DMS153 treated with DMSO at 0.1 percent for 48 hours (cell line): ENCODE results near the gene AHCY.
"Not testable (repeated sequence)": the region's sequence is repeated elsewhere in the genome, so short reads cannot be mapped to it uniquely, and the experiment has no call there.

ENCODE experiments used
- DNase-seq: peaks from one replicate; lab custom pipeline; 2025; ENCODE audit not compliant: unreplicated experiment; lab: John Stamatoyannopoulos, UW

AHCY gene

DNA sequence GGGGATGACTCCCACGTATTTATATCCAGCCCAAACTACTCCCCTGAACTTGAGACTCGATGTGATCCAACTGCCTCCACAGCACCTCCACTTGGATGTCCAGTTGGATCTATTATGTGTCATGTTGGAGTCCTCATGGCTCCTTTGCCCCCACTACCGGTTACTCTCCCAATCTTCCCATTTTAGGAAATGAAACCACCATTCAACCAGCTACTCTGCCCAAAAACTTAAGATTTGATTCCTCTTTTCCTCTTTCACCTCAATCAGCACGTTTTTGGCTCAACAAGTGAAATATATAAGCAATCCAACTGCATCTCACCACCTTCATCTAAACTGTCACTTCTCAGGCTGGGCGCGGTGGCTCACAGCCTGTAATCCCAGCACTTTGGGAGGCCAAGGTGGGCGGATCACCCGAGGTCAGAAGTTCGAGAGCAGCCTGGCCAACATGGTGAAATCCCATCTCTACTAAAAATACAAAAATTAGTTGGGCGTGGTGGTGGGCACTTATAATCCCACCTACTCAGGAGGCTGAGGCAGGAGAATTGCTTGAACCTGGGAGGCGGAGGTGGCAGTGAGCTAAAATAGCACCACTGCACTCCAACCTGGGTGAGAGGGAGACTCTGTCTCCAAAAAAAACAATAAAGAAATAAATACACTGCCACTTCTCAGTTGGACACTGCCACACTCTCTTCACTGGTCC lies 3.4 kb downstream of the AHCY start:
- DNase-seq, result no peak

DNA sequence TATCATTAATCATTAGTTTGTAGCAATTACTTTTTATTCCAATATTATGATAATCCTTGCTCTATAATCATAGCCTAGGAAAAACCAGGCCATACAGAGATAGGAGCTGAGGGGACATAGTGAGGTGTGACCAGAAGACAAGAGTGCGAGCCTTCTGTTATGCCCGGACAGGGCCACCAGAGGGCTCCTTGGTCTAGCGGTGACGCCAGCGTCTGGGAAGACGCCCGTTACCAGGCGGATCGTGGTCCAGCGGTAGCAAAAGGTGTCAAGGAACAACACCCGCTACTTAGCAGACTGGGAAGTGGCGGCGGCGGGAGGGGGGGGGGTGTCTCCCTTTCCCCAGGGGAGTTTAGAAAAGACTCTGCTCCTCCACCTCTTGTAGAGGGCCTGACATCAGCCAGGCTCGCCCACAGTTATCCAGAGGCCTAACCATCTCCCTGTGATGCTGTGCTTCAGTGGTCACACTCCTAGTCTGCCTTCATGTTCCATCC lies 4.8 kb downstream of the AHCY start:
- not testable (repeated sequence) for DNase-seq

DNA sequence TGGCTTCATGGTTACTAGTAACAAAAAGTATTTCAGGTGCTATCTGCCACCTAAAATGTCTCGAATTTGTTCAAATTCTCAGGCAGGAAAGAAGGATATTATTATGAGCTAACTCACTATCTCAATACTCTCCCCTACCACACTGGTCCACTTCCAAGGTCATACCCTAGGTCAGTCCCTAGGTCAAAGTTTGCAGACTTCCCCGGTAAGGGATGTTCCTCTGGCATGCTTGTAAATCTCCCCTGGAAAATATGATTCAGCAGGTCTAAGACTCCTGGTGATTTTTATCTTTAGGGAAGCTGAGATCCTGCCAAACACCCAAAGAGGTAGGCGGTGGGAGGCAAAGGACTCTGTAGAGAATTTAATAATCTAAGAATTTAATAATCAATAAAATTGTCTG lies 6.7 kb downstream of the AHCY start:
- DNase-seq, result no peak

DNA sequence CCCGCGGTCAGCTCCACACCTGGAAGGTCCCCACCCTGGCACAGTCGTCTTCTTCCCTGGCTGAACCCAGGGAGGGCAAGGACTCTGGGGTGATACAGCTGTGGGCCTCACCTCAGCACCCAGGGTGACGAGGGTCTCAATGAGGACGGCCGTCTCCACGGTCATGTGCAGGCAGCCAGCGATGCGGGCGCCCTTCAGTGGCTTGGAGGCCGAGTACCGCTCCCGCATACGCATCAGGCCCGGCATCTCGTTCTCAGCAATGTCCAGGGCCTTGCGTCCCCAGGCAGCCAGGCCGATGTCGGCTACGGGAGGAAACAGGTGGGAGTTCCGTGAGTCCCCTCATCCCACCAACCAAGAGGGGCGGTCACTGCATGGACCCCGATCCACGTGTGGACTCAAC lies 7.9 kb downstream of the AHCY start:
- no peak for DNase-seq

DNA sequence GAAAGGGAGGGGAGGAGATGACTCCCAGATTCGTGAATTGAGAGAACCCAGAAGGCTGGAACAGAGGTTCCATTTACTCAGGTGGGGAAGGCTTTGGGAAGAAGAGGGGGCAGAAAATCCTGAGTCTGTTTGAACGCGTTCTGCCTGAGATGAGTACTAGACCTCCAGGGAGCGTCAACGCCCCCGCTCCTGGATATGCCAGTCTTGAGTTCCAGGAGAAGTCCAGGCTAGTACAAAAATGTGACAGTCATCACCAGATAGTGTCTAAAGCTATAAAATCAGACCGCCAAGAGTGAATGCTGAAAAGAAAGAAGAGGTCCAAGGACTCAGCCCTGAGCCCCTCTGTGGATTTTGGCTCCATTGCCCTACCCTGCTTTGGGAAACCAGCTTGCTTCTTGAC lies 8.6 kb downstream of the AHCY start:
- DNase-seq, result no peak

DNA sequence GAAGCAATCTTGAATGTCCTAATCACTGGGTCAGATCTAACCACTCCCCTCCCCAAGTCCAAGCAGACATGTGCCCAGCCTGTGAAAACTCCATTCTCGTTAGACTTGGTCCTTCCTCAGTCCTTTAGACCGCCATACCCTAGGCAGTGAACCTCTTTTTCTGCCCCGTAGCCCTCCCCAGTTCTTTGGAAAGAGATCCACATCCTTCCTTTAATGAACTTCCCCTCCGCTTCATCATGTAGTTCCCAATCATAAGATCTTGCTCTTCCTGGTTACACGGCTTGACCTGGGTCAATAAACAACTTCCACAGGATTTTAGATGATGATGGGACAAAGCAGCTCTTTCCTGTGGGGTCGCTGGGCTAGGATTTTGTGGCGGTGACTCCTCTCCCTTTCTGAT lies 9.6 kb downstream of the AHCY start:
- no peak for DNase-seq

DNA sequence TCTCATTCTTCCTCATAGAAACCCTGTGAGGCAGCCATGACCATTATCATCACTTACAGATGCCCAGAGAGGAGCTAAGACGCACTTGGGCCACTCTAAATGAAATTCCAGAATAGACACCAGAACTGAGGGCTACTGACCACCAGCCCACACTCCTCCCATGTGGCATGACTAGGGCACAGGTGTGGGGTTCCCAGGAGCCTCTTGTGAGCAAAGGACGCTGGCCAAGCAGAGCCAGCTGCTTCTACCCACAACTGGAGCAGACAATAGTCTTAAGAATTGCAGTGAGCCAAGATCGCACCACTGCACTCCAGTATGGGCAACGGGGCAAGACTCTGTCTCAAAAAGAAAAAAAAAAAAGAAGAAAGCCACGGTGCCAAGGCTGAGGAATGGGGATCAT lies 10.0 kb downstream of the AHCY start:
- DNase-seq, result no peak

DNA sequence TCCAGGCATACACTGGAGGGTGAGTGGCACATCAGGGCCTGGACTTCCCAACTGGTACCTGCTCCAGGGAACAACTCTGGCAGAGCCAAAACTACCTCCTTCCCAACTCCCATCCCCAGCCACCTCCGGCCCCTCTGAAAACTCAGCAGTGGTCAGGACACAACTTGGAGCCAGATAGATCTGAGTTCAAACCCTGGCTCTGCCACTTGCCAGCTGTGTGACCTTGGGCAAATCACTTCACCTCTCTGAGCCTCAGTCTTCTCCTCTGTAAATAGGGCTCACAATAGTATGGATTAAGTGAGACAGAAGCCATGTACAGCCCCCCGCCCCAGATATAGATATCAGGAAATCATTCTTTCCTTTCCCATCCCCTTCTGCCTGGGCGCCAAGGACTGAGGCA lies 10.7 kb downstream of the AHCY start:
- DNase-seq, result no peak

DNA sequence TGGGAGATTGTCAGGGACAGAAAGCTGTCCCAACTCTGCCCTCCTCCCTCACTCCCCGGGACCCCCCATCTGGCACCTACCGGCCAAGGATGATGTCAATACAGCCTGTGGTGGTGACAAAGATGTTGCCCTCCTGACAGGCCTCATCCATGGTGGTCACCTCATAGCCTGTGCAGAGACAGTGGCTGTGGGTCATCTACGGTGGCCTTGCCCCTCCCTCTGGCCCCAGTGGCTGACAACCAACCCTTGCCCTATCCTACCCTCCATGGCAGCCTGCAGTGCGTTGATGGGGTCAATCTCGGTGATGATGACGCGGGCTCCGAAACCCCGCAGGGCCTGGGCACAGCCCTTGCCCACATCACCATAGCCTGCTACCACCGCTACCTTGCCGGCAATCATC lies 12.7 kb downstream of the AHCY start:
- no peak for DNase-seq

DNA sequence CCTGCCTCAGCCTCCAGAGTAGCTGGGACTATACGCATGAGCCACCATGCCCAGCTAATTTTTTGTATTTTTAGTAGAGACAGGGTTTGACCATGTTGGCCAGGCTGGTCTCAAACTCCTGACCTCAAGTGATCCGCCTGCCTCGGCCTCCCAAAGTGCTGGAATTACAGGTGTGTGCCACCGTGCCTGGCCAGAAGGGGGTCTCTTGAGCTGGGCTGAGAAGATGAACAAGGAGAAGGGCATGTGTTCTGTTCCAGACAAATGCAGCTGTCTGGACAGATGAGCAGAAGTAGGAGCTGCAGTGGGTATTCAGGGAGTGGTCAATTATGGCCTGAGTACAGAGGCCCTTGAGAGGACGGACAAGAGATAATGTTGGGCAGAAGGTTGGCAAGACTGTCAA lies 15.7 kb downstream of the AHCY start:
- not testable (repeated sequence) for DNase-seq

DNA sequence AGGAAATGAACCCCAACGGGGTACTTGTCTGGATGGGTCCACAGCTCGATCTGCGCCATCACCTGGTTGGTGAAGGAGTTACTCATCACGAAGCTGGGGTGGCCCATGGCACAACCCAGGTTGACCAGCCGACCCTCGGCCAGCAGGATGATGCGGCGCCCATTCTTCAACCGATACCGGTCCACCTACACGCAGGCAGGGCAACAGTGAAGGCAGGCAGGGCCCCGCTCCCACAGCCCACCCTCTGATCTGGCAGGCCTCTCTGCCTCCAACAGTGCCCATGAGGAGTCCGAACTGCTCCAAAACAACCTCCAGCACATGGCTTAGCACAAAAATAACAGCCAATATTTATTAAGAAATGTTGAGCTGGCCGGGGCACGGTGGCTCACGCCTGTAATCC lies 17.7 kb downstream of the AHCY start:
- no peak for DNase-seq

DNA sequence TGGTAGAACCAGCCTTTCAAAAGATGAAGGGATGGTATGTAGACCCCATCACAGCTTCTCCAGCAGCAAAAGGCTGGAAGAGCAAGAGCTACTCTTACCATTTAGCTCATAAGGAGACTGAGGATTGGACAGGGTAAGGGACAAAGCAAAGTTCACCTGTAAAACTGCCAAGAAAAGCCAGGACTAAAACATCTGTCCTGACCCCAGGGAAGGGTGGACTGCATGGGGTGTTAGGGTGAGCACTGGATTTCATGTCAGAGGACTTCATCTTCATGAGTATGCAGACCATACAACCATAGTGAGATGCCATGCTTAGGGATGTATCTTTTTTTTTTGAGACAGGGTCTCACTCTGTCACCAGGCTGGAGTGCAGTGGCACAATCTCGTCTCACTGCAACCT lies 19.3 kb downstream of the AHCY start:
- DNase-seq, result no peak

DNA sequence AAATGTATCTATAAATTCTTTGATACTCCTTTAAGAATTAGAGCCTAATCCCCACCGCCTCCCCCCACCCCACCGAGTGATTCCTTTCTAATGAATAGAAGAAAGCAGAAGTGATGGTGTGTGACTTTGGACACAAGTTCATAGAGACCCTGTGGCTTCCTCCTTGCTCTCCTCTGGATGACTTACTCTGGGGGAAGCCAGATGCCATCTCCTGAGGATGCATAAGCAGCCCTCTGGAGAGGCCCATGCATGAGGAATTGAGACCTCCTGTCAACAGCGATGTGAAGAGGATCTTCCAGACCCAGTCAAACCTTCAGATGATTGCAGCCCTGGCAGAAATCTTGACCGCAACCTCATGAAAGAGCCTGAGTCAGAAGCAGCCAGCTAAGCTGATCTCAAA lies 21.1 kb downstream of the AHCY start:
- DNase-seq, result no peak

DNA sequence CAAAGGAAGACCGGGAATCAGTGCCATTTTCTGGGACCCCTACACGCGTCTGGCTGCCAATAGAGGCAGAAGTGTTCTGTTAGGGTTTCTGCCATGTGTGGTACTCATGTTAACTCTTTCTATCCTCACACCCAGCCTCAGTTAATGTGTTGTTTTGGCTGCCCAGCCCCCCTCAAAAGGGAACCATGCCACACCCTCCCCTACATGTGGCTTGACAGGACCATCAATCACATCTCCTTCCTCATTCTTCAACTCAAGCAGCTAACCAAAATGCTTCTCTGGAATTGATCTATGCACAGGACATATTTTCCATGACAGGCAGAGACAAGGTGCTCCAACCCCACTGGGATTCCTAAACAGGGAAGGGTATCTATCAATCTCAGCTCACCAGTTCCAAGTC lies 22.0 kb downstream of the AHCY start:
- no peak for DNase-seq

DNA sequence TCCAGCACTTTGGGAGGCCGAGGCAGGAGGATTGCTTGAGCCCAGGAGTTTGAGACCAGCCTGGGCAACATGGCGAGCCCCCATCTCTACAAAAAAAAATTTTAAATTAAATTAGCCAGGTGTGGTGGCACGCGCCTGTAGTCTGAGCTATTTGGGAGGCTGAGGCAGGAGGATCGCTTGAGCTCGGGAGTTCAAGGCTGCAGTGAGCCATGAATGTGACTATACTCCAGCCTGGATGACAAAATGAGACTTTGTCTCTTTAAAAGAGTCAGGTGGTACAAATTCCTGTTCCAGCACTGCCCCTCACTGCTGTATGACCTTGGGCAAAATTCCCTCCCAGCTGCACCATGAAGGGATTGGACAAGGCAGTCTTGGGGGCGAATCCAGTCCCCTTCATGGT lies 28.5 kb downstream of the AHCY start:
- DNase-seq, result no peak

DNA sequence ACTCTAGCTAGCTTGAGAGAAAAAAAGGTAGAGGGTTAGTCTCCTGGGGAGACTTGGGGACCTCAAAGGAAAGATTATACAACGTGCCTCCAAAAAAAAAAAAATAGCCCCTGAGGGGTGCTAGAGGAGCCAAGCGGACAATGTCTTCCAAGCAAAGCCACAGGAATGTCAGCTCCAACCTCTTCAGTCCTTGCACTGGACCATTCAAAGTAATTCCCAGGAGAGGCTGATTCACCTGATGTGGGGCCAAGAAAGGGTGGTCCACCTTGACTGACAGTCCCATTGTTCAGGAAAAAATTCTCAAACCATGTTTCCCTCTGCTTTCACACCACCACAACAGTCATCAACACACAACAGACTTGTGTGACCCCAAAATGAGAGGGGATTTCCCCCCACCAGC lies 31.2 kb downstream of the AHCY start:
- no peak for DNase-seq

DNA sequence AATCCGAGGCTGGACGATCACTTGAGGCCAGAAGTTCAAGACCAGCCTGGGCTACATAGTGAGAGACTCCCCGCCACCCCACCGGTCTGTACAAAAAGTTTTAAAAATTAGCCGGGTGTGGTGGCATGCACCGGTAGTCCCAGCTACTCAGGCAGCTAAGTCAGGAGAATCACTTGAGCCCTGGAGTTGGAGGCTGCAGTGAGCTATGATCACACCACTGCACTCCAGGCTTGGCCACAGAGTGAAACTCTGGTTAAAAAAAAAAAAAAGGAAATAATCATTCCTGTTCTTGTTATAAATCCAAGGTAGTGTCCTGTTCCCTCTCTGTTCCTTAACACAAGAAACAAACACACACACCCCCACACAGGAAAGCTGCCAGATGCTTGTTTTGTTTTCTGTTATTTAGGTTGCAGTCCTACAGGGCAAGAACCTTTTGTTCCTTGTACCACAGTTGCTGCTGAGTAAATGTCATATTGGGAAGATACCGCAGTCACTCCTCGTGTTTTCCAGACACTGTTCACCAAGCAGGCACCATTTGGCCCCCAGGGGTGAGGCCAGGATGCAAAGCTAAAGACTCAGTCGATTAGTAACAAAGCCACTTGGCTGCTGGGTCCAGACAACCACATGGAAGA lies 33.0 kb downstream of the AHCY start:
- no peak for DNase-seq

DNA sequence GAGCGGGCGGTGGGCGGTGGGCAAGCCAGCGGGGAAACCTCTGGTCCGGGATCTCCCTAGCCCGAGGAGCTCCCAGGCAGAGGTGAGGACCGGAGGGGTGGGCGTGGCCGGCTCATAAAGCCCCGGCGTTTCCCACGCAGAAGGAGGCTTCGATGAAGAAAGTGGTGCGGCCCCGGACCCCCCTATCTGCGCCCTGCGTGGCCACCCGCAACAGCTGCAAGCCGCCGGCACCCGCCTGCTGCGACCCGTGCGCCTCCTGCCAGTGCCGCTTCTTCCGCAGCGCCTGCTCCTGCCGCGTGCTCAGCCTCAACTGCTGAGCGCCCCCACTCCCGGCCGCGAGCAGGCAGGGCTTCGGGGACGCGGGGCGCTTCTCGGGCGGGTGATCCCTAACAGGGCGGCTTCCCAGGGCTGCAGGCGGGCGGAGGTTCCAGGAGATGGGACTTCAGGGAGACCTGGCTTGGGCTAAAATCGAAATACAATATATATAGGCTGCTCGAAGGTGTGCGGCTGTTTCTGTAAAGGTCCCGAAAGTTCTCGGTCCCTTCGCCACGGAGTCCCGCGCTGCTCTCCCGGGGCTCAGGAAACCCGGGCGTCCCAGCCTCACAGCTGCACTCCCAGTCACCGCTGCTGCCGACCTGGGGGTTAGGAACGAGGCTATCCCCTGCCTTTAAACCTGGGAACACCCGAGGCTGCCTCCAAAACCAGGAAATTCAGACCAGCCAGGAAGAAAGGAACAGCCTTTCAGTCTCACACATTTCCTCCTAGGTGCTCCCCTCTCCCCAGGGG lies 34.1 kb downstream of the AHCY start:
- DNase-seq, result no peak

DNA sequence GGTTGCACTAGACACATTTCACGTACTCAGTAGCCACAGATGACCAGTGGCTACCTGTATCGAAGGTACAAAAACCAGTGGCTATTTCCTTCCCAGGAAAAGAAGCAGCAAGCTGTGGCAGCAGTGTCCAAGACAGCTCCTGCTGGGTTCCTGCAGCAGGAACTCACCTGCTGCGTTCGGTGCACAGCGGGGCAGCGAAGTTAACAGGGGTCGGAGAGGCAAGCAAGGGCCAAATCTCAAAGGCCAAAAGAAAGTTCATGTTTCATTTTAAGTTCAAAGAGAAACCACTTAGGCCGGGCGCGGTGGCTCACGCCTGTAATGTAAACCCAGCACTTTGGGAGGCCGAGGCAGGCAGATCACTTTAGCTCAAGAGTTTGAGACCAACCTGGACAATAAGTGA lies 35.0 kb downstream of the AHCY start:
- no peak for DNase-seq

DNA sequence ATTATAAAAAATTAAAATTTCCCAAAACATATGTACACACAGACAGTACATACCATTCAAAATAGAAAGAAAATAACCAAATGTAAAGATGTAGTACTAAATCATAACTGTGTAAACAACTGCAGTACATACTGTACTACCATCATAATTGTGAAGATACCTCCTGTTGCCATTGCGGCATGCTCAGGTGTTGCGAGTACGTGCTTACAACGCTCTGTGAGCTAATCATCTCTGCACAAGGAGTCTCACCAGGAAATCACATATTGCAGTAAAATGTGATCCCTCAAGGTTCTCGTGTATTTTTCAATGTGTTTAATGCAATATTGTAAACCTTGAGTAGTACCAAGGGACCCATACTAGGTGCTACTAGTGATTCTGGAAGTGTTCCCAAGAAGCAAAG lies 39.0 kb downstream of the AHCY start:
- no peak for DNase-seq

DNA sequence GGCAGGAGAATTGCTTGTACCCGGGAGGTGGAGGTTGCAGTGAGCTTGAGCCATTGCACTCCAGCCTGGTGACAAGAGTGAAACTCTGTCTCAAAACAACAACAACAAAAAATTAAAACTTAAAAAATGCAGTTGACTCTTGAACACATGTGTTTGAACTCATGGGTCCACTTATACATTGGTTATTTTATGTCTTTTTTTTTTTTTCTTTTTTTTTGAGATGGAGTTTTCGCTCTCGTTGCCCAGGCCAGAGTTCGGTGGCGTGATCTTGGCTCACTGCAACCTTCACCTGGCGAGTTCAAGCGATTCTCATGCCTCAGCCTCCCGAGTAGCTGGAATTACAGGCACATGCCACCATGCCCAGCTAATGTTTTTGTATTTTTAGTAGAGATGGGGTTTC lies 39.7 kb downstream of the AHCY start:
- DNase-seq, result not testable (repeated sequence)
